ELF-1 (cell line): ENCODE results near the gene KLHL33.
A peak's percentile ranks its signal among the peaks of the same experiment; 100 is the strongest.

Experiments
- DNase-seq: peaks from one replicate; pipeline ENCODE4 v3.0.0-alpha.2; 2016; ENCODE audit warnings: low read depth, low spot score

The KLHL33 gene

DNA sequence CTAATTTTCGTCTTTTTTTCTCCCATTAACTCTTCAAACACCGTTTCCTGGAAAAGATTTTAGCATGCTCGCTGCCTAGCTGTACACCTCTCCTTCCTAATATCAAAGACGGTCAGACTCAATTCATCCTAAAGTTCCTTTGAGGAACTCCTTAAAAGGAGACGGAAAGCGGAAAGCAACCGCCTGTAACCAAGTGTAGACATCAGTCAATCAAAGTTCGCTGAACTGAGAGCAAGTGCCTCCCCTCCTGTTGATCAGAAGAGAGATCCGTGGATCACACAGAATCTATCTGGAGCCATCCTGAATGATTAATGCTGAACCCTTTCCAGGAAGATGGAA, 22.3 kb downstream of the KLHL33 start:
- DNase-seq: no peak

DNA sequence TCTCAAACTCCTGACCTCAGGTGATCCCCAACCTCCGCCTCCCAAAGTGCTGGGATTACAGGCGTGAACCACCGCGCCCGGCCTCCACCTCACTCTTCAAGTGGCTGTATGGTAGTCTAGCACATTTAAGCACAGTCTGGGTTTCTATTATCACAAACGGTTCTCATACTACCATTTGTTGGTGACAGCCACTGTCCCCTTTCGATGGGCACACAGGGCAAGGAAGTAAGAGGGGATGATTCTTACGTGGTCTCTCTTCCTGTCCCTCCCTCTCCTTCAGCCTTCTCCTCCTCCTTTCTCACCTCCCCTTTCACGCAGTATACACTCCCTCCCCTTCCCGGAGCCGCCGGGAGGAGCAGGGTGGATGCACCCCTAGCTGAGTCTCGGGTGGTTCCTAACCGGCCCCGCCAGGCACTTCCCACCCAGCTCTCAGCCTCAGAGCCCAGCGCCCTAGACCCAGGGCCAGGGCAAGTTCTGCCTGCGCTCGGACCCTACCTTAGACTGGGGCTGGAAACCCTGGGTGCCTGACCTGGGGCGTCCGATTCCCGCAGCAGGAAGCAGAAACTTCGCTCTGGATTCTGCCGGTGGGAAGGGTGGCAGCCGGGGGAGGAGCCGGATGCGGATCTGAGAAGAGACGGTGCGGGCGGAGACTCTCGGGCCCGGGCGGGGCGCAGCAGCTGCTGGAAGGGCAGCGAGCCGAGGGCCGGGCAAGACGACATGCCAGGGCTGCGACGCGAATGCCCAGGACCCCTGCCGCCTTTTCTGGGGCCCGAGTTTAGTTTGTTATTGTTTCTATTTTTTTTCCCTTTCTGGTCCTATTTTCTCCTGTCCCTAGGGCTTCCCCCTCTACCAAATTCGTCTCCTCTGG, 22.9 kb downstream of the KLHL33 start, which contains the start of gene TEP1:
TEP1 (minus strand) TSS at position 626 of the 868 bp plus-strand sequence. CDS start 5,062 bp downstream, outside the sequence.
- DNase-seq: peak; percentile 87

DNA sequence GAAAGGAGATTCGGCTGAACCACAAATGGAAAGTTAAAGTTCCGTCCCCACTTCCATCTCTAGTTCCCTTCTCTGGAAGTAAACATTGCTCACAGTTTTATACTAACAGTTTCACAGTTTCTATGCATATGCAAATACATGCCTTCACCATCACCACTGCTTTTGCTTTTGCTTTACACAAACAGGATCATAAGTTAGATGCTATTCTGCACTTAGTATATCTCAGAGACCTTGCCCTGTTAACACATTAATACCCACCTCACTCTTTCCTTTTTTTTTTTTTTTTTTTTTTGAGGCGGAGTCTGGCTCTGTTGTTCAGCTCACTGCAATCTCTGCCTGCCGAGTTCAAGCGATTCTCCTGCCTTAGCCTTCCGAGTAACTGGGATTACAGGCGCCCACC, 23.6 kb downstream of the KLHL33 start:
- DNase-seq: no peak

DNA sequence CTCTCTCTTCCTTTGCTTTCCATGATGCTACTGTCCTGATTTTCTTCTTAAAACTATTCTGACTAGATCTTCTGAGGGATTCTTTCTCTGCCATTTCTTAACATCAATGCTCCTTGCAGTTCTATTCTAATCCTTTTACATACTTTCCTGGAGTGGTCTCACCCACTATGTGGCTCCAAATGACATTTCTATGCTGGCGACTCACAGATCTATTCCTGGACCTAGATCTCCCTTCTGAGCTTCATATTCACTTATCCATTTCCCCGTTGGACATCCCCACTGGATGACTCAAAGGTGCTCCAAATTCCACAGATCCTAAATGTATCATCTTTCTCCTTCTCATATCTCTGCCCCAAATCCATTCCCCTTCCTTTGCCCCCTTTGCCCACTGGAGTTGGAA, 26.7 kb downstream of the KLHL33 start:
- DNase-seq: no peak

DNA sequence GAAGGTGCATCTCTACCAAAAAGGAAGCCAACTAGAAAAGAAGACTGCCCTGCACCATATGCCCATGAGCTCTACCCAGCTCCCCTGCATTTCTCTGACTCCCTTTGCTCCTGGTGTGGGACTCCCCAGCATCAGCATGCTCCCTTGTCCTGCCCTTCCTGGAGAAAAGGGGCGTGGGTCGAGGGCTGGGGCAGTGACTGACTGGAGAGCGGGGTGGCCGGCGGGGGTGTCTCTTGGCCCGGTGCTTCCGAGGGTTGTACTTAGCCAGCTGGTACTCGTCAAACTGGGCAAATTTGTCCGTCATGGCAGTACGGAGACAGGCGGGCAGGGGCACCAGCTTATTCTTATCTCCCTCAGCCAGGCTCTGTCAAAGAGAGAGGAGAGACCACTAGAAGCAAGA, 32.4 kb downstream of the KLHL33 start:
- no peak for DNase-seq

DNA sequence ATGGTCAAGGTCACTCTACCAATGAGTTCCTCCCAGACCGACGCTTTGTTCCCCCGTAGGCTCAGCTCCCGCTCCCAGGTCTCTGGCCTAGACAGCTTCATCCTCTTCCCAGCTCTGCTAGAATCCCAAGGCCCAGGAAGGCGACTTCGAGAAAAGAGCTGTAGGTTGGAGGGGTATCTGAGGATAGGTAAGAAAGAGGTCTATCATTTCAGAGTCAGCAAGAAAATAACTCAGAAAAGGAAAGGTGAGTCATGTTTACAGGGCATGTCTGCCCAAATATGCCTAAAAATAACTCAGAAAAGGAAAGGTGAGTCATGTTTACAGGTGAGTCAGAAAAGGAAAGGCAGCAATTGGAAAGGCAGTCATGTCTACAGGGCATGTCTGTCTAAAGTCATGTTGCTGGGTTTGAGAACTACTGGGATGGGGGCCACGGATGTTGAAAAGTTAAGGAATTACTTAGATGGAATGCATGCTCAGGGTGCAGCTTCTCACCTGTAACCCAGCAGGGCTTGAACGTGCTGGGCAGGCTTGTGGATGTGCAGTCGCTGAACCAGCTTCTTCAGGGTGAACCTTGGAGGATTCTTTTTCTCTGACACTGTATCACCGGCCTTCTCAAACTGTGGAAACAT, 34.9 kb downstream of the KLHL33 start:
- DNase-seq: no peak

DNA sequence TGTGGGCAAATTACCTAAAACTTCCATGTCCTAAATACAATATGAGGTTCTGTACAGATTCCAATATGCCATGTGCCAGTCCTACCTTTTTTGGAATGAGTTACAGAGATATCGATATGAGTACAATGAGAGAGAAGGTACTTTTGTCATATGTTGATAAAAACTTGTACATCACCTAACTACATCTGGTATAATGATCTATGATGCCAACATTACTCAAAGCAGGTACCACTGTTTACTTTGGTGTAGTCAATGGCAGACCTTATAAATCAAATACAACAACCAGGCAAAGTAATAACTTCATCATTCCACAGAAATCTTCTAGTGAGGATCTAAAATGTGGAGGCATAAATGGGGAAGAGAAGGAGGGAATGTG, 35.4 kb downstream of the KLHL33 start:
- no peak for DNase-seq

DNA sequence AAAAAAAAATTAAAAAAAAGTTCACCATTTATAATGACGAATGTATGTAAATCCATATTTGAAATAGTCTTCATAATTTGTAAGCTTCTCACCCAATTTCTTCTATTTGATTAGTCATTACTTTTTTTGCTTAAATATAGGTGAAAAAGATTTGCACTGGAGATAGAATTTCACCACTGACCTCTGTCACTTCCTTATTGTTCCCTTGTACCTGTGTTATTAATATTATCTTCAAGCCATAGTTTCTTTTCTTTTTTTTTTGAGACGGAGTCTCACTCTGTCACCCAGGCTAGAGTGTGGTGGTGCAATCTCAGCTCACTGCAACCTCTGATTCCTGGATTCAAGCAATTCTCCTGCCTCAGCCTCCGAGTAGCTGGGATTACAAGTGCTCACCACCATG, 38.5 kb downstream of the KLHL33 start:
- no peak for DNase-seq

DNA sequence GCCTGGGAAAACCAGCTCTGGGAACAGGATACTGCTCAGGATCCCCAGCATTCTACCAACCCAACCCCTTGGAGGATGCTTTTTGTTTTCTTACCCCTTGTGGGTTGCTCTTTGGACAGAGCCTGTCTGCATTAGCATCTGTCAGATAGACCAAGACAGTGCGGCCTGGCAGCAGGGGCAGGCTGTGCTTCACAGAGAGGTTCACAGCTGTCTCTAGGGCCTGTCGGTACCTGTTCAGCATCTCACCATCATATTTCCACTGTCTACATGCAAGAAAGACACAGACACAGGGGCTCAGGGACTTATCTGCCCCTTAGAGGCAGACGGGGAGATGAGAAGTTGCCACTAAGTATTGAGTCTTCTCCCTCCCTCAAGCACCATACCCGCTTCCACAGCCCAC, 44.5 kb downstream of the KLHL33 start:
- DNase-seq: no peak

DNA sequence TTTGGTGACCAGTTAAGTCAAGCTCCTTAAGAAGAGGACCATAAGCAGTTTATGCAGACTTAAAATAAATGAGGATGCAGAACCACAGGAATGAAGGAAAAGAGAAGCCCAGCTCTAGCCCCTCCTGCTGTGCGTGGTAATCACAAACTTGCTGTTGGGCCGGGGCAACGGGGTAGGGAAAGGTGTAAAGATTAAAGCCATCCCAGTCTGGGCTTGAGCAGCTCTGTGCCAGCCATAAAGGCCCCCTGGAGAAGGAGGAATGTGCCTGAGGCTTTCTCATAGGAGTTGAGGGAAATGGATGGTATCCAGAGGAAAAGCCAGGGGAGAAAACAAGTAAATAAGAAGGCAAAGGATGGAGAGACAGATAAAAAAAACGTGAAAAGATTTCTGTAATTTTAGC, 47.8 kb downstream of the KLHL33 start:
- DNase-seq: peak; percentile 84

DNA sequence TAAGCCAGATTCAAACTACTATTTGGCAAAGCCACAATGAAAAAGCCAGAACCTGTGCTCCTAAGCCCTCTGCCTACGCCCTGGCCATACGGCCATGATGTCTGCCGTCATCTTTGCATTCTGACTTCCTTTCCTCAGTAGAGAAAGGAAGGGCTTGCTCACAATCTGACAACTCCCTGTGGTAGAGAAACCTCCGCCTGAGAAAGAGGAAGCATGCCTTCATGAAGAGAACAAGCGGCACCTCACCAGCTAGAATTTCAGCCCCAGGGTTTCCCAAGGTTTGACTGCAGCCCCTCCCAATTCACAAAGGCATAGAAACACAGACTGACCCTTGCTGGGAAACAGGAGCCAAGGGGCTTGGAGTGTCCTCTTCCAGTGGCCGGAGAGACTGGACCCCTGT, 48.4 kb downstream of the KLHL33 start:
- DNase-seq: peak; percentile 85

DNA sequence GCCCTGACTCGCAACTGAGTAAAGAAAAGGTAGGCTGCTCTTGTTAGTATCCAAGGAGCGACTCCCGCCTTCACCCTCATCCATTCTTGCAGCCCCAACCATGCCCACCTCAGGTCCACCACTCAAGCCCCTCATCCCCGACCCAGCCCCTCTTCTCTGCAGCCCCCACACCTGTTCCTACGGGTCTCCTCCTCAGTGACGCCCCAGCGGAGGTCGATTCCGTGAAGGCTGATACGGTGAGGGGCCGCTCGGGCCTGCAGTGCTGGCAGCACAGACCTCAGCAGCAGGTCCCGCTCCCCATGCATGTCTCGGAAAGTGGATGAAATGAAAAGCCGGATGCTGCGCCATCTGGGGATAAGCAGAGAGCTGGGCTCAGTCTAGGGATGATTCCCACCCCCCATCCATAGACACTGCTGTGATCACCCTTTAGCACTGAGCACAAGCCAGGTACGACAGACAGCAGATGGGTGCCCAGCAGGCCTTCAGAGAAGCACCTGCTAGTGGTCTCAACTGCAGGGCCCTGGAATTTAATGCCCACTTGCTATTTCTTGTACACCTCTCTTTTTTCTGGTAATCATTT, 49.6 kb downstream of the KLHL33 start:
- DNase-seq: no peak

DNA sequence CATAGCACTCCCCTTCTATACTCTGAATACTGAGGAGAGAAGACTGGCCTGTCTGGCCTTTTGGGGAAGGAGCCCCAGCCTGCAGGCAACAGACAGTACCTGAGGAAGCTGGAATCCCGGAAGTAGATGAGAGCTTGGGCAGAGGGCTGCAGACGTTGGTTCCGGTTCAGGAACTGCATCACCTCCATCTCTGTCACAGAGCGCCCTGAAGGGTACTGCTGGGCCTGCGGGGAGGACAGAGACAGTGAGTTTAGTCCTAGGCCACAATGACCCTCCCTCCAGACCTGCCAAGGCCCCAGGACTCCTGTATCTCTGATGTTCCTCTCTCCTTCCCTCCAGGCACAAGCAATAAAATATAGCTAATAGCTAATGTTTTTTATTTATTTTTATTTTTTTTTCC, 51.1 kb downstream of the KLHL33 start:
- no peak for DNase-seq

DNA sequence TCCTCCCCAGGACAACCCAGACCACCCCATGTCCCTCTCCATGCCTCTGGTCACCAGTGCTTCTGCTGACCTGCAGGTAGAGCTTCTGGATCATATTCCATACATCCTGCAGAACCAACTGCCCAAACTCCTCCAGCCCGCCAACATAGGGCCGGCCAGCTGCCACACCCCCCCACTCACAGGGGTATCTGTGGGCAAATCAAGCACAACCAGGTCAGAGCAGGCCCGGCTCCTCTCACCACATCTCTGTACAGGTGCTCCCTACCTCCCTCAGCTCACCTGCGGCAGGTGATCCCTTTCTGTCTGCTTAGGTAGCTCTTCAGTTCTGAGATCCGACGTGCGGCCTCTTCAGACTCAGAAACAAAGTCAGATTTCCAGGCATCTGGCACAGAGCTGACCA, 51.6 kb downstream of the KLHL33 start:
- no peak for DNase-seq

DNA sequence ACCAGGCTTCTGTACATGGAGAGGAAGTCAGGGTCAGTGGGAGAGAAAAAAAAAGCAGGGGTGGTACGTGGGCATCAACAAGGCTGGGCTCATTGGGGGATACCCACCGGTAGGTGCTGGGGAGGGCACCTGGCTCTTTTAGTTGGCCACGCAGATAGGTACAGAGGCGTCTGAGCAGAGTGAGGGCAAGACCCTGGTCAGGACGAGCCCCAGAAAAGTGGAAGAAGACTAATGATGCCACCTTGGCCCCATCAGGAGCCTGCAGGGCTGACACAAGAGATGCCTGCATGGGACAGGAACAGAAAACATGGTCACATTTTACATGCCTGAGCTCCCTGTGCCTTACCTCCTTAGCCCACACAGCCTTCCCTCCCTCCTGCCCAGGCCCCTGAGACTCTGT, 52.3 kb downstream of the KLHL33 start:
- DNase-seq: no peak

DNA sequence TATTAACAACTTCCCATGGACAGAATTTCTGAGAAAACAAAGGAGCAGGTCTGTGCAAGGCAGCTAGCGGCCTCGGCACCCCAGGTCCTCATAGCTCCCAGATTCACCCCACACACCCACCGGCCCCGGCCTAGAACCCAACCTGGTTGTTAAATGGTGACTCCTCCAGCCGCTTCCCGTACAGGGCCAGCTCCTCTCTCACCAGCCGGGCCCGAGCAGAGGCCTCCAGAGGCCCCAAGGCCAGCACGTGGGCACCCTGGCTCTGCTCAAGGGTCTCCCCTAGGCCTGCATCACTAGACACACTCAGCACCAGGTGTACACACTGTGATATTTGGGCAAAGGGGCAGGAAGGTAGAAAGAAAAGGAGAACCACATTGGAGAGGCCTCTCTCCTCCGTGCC, 52.9 kb downstream of the KLHL33 start:
- DNase-seq: no peak

DNA sequence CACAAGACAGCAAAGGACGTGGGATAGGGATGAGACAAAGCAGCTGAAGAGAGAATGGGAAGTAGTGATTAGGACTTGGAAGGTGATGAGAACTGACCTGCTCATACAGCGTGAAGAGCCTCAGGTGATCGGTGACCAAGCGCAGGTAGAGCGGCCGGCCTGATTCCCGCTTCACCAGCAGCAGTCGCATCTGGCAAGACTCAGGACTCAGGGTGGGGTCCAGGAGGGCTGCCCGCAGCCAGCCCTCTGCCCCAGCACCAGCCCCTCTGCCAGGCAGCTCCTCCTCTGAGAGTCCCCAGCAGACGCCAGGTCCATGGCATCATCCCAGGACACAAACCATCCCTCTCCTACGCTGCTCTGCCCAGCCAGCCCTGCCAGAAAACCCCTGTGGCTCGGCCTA, 53.4 kb downstream of the KLHL33 start:
- DNase-seq: no peak

DNA sequence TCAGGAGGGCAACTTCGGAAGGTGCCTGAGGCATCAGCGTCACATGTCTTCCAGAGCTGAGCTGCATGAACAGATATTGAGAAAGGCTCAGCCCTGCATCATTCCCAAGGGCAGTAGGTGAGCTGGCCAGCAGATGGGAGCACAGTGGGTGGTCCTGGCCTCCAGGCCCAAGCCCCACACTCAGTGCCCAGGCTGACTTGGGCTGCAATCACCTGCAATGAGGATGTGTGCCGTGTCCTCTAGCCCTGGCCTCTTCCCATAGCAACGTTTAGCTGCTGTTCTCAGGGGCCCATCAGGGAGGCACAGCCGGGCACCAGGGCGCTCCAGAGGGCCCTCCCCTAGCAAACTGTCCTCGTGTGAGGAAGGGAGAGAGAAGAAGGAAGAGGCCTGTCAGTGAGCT, 54.6 kb downstream of the KLHL33 start:
- DNase-seq: no peak

DNA sequence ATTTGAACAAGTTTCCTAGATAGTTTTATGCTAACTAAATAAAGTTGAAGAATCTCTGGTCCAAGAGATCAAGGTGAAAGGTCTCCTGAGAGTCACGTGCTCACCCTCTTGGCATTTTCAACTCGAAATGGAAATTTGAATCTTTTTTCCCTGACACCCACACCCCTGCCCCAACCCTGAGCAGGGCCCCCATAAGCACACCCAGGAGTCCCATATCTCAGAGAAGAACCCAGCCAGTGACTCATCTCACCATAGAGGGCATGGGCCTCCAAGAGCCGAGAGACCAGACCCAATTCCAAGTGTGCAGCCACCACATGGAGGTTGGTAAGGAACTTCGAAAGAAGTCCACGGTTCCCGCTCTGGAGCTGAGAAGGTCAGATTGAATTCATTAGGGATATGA, 55.3 kb downstream of the KLHL33 start:
- DNase-seq: no peak

DNA sequence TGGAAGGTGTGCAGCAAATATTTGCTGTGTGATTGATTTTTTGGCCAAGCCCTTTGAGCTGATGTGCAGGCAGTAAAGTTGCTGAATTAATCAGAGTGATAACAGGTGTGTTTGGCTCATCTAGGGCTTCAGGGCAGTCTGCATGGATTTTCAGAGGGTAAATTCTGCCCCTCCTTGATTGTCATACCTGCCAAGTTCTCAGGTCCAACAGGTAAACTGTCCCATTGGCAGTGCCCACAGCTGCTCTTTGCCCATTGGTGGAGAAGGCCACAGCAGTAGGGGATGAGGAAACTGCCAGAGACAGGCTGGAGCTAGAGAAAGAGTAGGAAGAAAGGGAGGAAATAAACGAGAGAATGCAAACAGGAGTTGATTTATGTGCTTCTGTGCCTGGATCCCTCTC, 56.2 kb downstream of the KLHL33 start:
- DNase-seq: no peak

DNA sequence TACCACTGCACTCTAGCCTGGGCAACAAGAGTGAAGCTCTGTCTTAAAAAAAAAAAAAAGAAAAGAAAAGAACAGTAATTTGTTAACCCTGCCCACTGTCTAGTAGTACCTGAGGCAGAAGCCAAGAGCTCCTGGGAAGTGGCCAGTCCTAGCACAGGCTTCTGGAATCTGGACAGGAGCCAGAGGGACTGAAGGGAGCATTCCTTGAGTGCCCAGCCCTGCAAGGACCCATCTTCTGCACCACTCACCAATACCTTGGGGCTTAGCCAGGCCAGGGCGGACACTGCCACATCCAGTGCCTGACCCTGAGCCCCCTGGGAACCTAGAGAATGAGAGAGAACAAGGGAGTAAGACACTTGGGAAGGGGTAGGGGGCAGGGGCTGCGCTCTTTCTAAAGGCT, 58.8 kb downstream of the KLHL33 start:
- no peak for DNase-seq

DNA sequence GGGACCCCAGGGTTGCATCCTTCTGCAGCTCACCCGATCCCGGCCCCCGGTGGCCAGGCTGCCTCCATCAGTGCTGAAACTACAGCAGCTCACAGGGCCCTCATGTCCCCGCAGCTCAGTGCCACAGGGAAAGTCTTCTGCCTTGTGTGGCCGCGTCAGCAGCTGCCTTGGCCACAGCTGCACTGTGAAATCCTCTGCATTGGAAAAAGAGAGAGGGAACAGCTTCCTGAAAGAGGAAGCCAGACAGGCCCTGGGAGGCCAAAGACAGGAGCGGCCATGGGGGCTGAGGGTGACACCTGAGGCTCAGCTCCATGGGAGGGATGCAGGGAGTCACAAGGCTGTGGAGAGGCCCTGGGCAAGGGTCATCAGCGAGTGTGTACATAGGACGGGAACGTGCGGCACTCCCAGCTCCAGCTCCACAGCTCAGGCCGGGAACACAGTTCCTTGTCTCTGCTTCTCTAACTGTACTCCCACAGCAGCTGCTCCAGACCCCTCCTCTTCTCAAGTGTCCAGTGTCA, 59.8 kb downstream of the KLHL33 start:
- DNase-seq: no peak
